Activated CD4-positive, alpha-beta T cell treated with anti-CD3 and anti-CD28 coated beads, Interleukin-2, amount 50 U/mL, for 1 hour (primary cell): ENCODE results near the gene PITX1.
"Not testable (repeated sequence)": the region's sequence is repeated elsewhere in the genome, so short reads cannot be mapped to it uniquely, and the experiment has no call there.

ENCODE experiments used
- DNase-seq: peaks from one replicate; pipeline ENCODE4 v3.0.0-alpha.2; 2020

The PITX1 gene

GRCh38 chr5:135008556-135008955 is 25.5 kb downstream of the PITX1 start:
- DNase-seq, result no peak

DNA sequence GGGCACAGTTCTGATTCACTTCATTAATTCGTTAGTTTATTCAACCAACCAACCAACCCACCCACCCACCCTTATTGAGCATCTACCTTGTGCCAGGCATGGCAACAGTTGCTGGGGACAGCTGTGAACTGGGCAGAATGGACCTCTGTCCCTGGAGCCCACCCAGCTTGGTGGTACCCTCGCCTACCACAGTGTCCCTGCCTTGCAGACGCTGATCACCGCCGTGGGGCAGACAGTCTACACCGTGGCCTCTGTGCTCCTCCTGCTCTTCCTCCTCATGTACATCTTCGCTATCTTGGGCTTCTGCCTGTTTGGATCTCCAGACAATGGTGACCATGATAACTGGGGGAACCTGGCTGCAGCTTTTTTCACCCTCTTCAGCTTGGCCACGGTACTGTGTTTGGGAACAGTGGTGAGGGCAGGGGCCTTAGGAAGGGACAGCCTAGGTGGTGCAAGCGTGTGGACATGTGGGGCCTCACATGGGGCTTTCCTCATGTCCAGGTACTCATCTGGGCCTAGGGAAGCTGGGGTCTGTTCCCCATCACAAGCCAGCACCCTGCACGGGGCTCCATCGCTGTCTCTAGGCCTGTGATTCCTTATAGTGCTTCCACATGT is 26.2 kb downstream of the PITX1 start:
- DNase-seq, result no peak

- no peak for DNase-seq
Observed at GRCh38 chr5:135007305-135007704, 26.7 kb downstream of the PITX1 start.

DNA sequence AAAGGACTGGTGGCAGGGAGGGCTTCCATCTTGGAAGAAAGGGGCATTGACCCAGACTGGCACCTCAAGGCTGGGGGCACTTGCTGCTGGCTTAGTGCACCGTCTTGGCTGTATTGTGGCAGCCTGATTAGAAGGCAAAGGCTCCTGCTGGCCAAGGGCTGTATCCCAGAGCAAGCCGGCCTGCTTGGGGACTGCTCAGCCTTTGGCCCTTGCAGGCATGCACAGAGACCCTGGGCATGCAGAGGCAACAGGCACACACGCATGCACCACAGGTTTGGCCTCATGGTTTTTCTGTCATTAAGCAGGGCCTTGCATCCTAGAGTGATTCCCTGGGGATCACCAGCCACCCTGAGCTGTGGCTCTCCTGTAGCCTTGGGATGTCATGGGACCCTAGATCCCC is 29.0 kb downstream of the PITX1 start:
- no peak for DNase-seq

DNA sequence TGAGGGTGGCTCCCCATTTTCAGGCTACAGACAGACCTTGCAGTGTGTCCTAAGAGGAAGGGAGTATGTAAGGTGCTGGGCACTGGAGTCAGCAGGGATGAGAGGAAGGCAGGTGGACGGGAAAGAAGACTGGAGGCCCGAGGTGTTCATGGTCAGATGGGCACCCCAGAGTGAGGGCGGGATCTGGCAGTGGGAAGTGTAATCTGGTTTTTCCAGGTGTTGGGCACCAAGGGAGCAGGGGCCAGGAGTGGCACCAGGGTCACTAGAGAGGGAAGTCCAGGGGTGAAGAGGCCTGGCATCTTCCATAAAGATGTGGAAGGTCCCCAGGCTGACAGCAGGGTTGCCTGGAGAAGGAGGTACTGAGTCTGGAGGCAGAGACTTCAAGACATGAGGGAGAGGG is 29.7 kb downstream of the PITX1 start:
- no peak for DNase-seq

DNA sequence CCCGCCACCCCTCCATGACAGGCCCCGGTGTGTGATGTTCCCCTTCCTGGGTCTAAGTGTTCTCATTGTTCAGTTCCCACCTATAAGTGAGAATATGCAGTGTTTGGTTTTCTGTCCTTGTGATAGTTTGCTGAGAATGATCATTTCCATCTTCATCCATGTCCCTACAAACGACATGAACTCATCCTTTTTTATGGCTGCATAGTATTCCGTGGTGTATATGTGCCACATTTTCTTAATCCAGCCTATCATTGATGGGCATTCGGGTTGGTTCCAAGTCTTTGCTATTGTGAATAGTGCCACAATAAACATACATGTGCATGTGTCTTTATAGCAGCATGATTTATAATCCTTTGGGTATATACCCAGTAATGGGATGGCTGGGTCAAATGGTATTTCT is 36.0 kb downstream of the PITX1 start:
- not testable (repeated sequence) for DNase-seq

DNA sequence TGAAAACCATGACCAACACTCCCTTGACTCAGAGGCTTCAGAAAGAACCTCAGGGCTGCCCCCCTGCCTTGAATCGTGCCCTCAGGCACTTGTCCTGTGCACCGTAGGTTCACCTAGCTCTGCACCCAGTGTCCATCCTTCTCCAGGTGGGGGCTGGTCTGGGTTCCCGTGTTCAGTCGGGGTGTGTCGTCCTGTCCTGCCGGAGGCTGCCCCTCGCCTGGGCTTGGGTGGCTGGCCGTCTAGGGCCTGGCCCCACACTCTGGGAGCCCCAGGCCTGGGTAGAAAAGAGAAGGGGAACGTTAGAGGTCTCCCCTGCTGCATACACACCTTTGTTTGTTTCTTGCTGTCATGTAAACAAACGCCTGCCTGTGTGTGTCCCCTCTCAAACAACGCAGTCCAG is 37.0 kb downstream of the PITX1 start:
- no peak for DNase-seq

- DNase-seq, result no peak
Observed at GRCh38 chr5:134995850-134996402, 38.1 kb downstream of the PITX1 start.

DNA sequence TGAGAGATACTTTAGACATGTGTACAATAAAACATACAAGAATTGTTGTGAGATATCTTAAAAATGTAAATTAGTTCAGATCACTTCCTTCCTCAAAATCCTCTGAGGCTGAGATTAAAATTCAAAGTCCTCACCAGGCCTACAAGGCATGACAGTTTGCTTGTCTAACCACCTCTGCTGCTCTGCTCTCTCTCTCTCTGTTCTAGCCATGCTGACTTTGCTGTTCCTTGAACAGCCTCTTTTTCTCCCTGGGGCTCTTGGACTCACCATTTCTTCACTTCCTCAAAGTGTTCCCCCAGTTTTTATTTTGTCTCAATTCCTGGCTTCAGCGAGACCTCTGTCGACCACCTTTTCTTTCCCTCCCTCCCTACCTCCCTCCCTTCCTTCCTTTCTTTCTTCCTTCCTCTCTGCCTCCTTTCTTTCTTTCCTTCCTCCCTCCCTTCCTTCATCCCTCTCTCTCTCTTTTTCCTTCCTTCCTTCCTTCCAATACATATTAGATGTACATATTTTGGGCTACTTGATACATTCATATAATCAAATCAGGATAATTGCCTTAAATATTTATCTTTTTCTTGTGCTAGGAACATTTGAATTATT is 39.4 kb downstream of the PITX1 start:
- DNase-seq, result no peak

DNA sequence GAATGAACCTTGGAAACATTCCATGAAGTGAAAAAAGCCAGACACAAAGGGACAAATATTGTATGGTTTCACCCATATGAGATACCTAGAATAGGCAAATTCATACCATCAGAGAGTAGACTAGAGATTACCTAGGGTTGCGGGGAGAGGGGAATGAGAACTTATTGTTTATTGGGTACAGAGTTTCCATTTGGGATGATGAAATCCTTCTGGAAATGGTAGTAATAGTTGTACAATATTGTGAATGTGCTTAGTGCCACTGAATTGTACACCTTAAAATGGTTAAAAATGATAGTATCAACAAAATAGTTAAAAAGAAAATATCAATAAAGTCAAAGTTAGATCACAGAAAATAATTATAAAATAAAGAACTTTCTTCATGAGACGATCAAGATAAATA is 40.9 kb downstream of the PITX1 start:
- DNase-seq, result no peak

- DNase-seq, result no peak
Observed at GRCh38 chr5:134992148-134992547, 41.9 kb downstream of the PITX1 start.

- not testable (repeated sequence) for DNase-seq
Observed at GRCh38 chr5:134990183-134990582, 43.8 kb downstream of the PITX1 start.

DNA sequence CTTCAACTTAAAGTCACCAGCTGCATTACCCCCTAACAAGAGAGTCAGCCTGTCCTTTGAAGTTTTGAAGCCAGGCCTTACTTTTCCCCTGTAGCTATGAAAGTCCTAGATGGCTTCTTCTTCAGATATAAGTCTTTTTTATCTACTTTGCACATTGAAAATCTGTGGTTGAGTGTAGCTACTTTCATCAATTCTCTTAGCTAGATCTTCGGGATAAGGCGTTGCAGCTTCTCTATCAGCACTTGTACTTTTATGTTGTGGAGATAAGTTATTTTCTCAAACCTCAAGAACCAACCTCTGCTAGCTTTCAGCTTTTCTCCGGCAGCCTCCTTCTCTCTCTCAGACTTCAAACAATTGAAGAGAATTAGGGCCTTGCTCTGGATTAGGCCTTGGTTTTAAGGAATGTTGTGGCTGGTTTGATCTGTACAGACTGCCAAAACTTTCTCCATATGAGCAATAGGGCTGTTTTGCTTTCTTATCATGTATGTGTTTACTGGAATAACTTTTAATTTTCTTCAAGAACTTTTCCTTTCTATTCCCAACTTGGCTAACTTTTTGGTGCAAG is 44.7 kb downstream of the PITX1 start:
- no peak for DNase-seq

- DNase-seq, result no peak
Observed at GRCh38 chr5:134982230-134982629, 51.8 kb downstream of the PITX1 start.

- no peak for DNase-seq
Observed at GRCh38 chr5:134979416-134979815, 54.6 kb downstream of the PITX1 start.
